ENCODE results near the gene GNA15.

GNA15 gene

DNA sequence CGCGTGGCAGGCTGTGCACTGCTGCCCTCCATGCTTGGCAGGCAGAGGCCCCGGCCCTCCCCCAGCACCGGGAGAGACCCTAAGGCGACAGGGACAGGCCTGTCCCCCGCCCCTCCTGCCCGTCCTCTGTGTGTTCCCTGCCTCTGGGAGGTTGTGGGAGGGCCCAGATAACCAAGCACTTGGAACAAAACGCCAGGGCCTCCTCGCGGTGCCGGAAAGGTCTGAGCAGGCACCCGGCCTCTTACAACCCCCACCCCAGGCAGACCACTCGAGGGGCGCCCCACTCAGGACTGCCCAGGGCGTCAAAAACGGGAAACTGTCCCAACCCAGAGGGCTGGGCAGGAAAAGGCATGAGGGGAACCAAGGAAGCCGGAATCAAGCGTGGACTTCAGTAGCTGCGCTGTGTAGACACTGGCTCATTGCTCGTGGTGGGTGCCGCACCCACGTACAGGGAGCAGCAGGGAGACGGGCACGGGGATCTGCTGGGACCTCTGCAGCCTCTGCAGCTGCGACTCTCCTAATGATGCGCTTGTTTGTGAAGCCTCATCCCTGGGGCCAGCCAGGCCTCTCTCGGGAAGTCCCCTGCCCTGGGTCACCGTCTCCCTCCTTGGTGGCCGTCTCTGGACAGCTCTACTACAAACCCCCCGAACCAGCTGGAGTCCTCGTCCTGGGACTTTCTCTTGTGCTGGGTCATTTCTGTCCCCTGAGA lies 21.7 kb upstream of the GNA15 start:
- Histone ChIP-seq H3K79me2 (ENCODE audit: insufficient read depth, low read length) (no peaks in the 10 kb centered on the region), H3K9me2 (replicated peaks; ENCODE audit: insufficient read depth, low read length) (no peaks in the 10 kb centered on the region), H3K36me3 (ENCODE audit: low read length) (no peaks in the 10 kb centered on the region), H3K9me3 (ENCODE audit: insufficient read depth, low read length) (no peaks in the 10 kb centered on the region), H2AFZ (ENCODE audit: low read depth, low read length, severe bottlenecking) (no peak overlapping the region), H4K20me1 (ENCODE audit: low read depth, low read length) (no peaks in the 10 kb centered on the region), H3F3A (ENCODE audit: insufficient read depth) (no peaks in the 10 kb centered on the region), H3K27me3 (ENCODE audit: low read length) (no peaks in the 10 kb centered on the region), H3K9ac (ENCODE audit: low read length) (no peak overlapping the region), H3K4me3 (ENCODE audit: insufficient read depth, low read length, poor library complexity, severe bottlenecking) (no peak overlapping the region), H3K4me2 (ENCODE audit: low read depth, low read length, poor library complexity, severe bottlenecking) (no peak overlapping the region), H3K27ac (ENCODE audit: low read depth, low read length) (no peak overlapping the region)
- TF ChIP-seq, protein P1, sequence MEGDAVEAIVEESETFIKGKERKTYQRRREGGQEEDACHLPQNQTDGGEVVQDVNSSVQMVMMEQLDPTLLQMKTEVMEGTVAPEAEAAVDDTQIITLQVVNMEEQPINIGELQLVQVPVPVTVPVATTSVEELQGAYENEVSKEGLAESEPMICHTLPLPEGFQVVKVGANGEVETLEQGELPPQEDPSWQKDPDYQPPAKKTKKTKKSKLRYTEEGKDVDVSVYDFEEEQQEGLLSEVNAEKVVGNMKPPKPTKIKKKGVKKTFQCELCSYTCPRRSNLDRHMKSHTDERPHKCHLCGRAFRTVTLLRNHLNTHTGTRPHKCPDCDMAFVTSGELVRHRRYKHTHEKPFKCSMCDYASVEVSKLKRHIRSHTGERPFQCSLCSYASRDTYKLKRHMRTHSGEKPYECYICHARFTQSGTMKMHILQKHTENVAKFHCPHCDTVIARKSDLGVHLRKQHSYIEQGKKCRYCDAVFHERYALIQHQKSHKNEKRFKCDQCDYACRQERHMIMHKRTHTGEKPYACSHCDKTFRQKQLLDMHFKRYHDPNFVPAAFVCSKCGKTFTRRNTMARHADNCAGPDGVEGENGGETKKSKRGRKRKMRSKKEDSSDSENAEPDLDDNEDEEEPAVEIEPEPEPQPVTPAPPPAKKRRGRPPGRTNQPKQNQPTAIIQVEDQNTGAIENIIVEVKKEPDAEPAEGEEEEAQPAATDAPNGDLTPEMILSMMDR (IDR thresholded peaks at IDR 0.05; ENCODE audit: insufficient read depth, low read length, poor library complexity, severe bottlenecking) = no peak
- TF ChIP-seq EZH2phosphoT487 (conservative IDR thresholded peaks at IDR 0.05; ENCODE audit: low read length) = no peak

DNA sequence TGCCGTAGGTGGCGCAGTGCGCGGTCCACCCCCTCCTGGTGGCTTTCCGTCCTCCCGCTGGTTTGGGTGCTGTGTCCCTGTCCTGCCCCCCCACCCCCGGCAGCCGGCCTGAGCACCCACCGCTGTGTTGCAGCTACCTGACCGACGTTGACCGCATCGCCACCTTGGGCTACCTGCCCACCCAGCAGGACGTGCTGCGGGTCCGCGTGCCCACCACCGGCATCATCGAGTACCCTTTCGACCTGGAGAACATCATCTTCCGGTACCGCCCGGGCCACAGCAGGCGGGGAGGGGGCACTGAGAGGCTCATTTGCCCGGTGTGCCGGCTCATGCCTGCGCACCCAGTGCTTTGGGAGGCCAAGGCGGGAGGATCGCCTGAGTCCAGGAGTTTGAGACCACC lies 21.0 kb upstream of the GNA15 start:
- Histone ChIP-seq H3K9ac (ENCODE audit: low read length) (no peak overlapping the region), H3K27me3 (ENCODE audit: low read length) (no peaks in the 10 kb centered on the region), H3K4me3 (ENCODE audit: insufficient read depth, low read length, poor library complexity, severe bottlenecking) (no peak overlapping the region), H3K79me2 (ENCODE audit: insufficient read depth, low read length) (no peaks in the 10 kb centered on the region), H3K36me3 (ENCODE audit: low read length) (no peaks in the 10 kb centered on the region), H2AFZ (ENCODE audit: low read depth, low read length, severe bottlenecking) (no peak overlapping the region), H3K9me3 (ENCODE audit: insufficient read depth, low read length) (no peaks in the 10 kb centered on the region), H4K20me1 (ENCODE audit: low read depth, low read length) (no peaks in the 10 kb centered on the region), H3F3A (ENCODE audit: insufficient read depth) (no peaks in the 10 kb centered on the region), H3K27ac (ENCODE audit: low read depth, low read length) (no peak overlapping the region), H3K9me2 (replicated peaks; ENCODE audit: insufficient read depth, low read length) (no peaks in the 10 kb centered on the region), H3K4me2 (ENCODE audit: low read depth, low read length, poor library complexity, severe bottlenecking) (no peak overlapping the region)
- TF ChIP-seq EZH2phosphoT487 (conservative IDR thresholded peaks at IDR 0.05; ENCODE audit: low read length) = no peak
- TF ChIP-seq, protein P1 (IDR thresholded peaks at IDR 0.05; ENCODE audit: insufficient read depth, low read length, poor library complexity, severe bottlenecking) = no peak

DNA sequence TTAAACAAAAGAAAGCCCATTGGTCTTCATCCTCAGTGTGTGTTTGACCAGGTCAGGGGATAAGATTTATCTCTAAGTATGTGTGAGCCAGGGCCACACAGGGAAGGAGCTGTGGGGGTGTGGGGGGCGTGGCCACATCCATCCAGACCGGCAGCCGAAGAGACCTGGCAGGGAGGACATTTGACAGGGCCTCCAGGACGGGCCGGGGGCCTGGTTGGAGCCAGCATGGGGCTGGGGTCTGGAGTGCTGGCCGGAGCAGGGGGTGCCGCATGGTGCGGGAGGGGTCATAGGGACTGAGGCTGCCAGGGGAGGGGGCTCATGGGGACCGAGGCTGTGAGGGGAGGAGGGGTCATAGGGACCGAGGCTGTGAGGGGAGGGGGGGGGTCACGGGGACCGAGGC lies 20.4 kb upstream of the GNA15 start:
- Histone ChIP-seq H3K27ac (ENCODE audit: low read depth, low read length) (no peak overlapping the region), H3F3A (ENCODE audit: insufficient read depth) (no peaks in the 10 kb centered on the region), H3K27me3 (ENCODE audit: low read length) (no peaks in the 10 kb centered on the region), H3K4me2 (ENCODE audit: low read depth, low read length, poor library complexity, severe bottlenecking) (no peak overlapping the region), H3K79me2 (ENCODE audit: insufficient read depth, low read length) (no peaks in the 10 kb centered on the region), H3K9ac (ENCODE audit: low read length) (no peak overlapping the region), H3K9me2 (replicated peaks; ENCODE audit: insufficient read depth, low read length) (no peaks in the 10 kb centered on the region), H3K9me3 (ENCODE audit: insufficient read depth, low read length) (no peaks in the 10 kb centered on the region), H2AFZ (ENCODE audit: low read depth, low read length, severe bottlenecking) (no peak overlapping the region), H3K4me3 (ENCODE audit: insufficient read depth, low read length, poor library complexity, severe bottlenecking) (no peak overlapping the region), H3K36me3 (ENCODE audit: low read length) (no peaks in the 10 kb centered on the region), H4K20me1 (ENCODE audit: low read depth, low read length) (no peaks in the 10 kb centered on the region)
- no peak for TF ChIP-seq EZH2phosphoT487 (conservative IDR thresholded peaks at IDR 0.05; ENCODE audit: low read length)
- TF ChIP-seq, protein P1 (IDR thresholded peaks at IDR 0.05; ENCODE audit: insufficient read depth, low read length, poor library complexity, severe bottlenecking) = no peak
